GM18511 (cell line): ENCODE data around the gene CHRM4.

Source experiments
- ATAC-seq: cut with Tn5 transposase; IDR thresholded peaks from one replicate; pipeline ENCODE4 v1.9.1; 2021; ENCODE audit warnings: mild to moderate bottlenecking, moderate library complexity; ENCODE audit not compliant: unreplicated experiment

Gene CHRM4

DNA sequence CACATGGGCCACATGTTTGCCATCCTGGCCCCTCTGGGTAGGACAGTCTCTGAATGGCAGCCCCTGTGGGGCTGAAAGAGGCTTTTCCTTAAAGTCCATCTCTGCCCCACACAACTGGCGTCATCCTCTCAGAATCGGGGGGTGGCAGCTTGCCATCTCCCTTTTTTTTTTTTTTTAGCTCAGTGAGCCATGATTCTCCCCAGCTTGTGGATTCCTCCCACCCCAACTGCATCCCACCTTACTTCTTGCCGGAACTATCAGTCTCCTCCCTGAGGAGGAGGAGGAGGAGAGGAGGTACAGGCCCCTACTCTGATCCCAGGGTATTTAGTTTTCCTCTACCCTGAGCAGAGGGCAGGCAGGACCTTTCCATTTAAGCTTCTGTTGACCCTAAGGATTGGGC, 40.9 kb downstream of the CHRM4 start:
- ATAC-seq = no peak

DNA sequence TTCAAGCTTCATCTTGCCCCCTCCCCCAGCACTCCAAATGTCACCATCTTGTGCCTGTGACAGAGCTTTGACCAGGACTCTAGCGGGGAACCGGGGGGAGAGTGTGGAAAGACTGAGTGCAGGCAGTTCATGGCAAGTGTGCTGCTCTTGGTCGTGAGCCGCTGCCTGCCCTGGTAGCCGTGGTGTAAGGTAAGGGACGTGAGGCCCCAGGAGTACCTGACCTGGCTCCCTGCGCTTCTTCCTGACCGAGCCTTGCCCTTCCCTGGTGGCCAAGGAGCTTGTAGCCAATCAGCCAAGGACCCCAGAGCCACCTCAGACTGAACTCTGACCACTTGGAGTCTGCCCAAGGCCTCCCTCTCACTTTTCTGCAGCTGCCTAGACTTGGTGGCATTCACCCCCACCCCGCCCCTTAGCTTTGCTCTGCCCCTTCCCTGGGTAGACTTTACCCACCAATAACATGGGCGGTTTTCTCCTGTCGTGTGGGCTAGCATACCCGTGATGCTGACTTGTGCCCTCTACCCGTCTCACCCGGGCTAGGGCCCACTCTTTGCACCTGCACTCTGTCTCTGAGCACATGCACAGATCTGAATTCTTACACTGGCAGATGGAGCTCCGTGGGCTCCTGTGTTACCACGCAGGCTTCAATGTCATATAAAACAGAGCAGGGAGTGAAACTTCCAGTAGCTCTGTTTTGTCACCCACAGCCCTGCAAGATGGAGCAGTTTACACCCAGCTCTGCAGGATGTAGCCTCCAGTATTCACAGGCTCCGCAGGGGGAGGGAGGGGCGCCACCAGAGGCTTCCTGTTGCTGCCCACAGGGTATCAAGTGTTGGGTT, 42.8 kb downstream of the CHRM4 start:
- ATAC-seq = no peak

DNA sequence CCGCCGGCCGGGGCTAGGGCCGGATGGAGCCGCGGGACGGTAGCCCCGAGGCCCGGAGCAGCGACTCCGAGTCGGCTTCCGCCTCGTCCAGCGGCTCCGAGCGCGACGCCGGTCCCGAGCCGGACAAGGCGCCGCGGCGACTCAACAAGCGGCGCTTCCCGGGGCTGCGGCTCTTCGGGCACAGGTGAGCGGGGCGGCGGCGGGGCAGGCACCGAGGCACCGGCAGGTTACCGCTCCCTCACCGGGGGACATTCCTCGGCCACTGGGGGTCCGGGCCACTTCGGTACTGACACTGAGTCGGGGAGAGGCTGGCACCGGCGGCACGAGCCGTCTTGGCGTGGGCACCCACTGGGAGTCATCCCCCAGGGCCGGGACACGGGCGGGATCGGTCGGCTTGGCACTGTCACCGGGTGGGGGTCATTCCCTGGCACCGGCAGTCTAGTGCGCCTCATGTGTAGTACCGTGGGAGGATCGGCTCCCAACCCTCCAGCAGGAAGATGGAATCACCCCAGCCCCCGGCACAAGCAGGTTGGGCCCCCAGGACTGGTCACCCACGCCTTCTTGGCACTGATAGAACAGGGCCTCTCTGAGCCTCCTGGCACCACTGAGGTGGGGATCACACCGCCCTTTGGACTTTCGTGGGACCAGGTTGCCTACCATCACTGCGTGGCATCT, 43.8 kb downstream of the CHRM4 start:
- peak; percentile 3 for ATAC-seq

DNA sequence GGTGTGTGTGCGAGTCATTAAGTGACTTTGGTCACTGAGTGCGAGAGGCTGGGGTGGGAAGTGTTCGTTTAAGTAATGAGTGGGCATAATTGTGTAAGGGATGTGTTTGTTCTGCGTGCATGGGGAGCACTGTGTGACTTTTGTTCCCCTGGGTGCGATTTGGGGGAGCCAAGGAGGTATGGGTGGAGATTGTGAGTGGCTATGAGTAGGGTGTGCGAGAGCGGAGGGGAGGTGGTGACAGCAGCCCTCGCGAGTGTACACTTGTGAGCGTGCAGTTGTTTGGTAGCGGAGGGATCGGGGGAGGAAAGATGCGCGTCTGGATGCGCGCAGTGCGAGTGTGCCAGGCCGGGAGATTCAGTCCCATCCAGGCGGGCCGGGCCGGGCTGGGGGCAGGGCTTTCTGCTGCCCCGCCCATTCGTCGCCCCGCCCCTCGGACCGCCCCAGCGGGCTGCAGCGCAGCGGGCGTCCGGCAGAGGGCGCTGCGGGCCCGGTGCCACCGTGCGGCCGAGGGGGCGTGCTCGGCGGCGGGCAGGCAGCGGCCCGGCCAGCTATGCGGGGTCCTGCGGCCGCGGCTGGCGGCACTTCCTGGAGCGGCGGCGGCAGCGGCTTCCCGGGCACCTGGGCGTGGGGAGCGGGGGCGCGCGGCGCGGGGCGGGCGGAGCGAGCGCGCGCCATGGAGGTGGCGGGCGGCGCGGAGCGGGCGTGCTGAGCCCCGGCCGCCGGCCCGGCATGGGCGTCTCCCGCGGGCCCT, 44.5 kb downstream of the CHRM4 start, which contains the start of gene DGKZ:
Gene DGKZ, plus strand, starts transcription at position 578 of the 751 bp plus-strand sequence. CDS start 197 bp downstream, outside the sequence.
- peak; percentile 65 for ATAC-seq

DNA sequence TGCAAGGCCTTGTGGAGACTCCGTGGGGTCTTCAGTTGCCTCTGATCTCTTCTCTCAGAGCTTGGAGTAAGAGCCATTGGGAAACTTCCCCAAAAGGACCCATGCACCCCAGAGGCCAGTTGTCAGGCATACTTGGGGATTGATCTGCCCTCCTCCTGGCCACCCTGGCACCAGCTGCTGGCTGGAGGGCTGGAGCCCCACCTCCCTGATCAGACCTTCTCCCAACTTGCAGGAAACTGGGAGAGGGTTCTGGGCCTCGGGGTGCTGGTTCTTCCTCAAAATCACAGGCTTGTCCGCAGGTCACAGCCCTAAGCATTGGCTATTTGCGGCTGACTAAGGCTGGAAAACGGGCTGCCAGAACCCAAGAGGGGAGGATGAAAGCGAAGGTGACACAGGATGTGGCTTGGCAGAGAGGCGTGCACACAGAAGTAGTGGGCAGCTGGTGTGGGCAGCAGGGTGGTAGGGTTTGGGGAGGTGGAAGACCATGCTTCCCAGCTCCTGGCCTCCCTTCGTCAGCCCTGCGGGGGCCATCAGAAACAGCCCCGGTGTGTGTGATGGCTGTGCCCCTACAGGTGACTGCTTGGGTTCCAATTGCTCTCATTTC, 45.6 kb downstream of the CHRM4 start:
- no peak for ATAC-seq

DNA sequence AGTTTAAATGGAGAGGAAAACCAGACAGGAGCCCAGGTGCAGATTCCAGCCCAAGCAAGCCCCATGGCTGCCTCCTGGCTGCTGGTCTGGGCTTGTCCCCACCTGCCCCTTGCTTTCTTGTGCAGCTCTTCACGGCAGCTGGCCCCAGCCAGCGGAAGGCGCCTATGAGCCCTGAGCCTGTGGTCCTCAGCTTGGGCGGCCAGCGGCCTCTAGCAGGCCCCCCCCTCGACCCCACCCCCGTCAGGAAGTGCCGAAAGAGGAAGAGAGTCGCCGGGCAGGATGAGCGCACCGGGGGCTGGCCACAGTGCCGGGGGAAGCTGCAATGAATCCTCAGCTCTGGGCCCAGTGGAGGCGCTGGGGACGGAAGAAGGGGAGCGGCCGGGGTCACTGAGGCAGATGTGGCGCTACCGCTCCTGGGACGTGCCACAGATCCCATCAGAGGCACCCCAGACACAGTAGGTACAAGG, 46.4 kb downstream of the CHRM4 start:
- ATAC-seq = no peak

DNA sequence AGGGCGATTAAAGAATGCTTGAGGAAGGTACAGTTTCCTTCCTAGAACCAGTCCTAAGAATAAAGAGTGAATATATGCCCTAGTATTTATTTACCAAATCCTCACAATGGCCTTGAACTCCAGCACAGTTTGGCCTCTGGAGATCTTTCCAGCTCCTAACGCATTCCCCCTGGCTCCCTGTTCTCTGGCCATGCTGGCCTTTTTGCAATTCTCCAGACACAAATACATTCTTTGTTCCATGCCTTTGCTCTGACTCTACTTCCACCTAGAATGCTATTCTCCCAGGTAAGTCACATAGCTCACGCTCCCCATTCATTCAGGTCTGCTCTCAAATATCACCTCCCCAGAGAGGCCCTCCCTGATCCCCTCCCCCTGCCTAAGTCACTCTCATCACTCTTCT, 48.1 kb downstream of the CHRM4 start:
- ATAC-seq = no peak

DNA sequence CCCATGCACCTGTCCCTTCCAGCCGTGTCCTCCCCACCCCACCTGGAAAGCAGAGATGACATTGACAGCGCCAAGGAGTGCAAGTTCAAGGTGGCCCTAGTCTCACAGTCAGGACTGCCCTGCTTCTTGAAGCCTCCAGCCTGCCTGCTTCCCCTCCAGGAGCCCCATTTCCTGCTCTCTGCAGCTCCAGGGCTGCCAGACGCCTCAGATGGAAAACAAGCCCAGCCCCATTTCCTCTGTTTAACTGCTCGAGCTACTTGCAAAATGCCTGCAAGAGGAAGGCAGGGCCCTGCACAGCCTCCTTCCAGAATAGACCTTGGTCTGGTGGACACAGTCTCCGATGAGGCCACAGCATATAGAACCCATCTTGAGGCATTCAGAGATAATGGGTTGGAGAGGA, 49.3 kb downstream of the CHRM4 start:
- no peak for ATAC-seq

DNA sequence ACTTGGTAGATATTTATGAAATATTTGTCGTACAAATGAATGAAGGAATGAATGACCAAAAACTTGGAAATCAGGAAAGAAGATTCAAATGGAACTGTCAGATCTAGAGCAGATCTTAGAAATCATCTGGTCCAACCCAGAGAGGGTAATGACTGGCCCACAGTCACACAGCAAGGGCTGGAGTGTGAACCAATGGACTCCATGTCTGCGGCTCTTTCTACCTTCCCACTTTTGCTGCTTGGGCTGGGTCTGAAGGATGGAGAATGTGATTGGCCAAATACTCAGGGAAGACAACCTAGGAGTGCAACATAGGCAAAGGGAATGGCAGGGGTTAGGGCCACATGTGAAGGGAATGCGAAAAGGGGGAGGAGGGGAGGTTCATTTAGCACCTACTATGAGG, 50.1 kb downstream of the CHRM4 start:
- ATAC-seq = no peak

DNA sequence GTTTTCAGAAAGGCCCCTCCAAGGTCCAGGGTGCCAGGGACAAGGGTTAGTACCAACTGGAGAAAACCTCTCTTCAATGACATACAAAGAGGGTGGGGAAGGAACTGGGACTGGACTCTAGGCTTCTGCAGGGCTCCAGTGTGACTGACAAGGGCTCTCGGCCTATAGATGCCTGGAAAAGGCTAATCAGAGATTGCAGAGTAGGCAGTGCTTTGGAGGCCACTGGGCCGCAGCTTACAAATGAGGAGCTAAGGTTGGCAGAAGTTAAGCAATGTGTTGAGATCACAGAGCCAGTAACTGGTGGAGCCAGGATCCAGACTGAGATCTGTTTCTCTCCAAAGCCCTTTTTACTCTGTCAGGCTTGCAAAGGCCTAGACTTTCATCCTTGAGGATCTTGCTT, 51.8 kb downstream of the CHRM4 start:
- no peak for ATAC-seq

DNA sequence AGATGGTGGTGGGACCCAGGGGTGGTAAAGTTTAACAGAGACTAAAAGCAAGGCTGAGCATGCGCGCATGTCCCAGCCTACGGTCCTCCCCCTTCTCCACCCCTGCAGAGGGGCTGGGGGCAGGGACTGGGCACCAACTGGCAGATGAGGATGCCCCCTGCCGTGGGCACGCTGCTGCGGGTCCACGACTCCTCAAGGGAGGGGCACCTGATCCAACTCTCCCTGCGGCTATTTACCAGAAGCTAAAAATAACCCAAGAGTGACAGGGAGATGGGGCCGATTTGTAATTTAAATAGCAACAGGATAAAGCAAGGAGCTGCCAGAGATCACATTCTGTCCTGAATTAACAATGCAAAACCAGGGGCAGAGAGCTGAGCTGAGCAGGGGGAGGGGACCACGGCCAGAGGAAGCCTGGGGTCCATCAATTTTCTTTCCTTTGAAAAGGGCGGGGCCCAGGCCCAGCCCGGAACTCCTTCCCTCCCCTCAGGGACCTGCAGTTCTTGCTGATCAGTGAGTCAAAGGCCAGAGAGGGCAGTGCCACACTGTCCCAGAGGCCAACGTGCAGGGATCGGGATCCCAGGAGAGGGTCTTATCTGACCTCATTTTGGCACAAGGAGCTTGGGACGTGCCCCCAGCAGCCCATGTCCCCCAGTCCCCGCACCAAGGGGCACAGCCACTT, 52.4 kb downstream of the CHRM4 start:
- ATAC-seq = no peak

DNA sequence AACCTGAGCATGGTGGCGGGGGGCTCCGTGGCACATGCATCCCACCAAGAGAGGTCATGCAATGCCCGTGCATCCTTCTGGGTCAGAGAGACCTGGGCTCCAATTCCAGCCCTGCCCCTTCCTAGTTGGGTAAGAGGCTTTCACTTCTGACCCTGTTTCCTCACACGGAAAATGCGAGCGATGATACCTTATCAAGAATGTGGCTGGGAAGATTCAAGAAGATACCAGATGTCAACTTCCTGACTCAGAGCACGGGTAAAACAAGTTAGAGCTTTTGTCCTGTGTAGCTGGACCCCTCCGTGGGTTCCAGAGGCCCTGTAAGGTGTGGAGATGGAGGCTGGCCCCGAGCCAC, 53.0 kb downstream of the CHRM4 start:
- ATAC-seq = no peak

DNA sequence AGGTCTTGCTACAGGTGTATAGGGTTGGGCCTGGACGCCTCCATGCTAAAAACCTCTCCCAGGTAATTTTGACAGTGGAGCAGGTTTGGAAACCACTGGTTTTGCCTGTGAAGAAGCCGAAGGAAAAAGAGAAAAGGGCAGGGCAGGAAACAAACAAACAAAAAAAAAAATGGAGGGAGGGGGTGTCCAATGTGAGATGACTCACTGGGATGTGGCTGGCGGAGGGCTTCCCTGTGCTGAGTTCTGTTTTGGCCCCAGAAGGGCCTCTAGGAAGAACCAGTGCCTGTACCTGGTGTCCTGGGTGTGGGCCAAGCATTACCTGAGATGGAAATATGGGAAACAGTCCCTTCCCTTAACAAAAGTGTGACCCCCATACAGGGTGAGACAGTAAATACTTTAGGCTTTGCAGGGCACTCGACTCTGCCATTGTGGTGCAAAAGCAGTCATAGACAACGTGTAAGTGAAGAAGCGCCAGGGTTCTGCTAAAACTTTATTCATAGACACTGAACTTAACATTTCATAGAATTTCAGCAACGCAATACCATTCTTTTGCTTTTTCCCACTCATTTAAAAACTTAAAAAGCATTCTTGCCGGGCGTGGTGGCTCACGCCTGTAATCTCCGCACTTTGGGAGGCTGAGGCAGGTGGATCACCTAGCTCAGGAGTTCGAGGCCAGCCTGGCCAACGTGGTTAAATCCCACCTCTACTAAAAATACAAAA, 53.8 kb downstream of the CHRM4 start:
- no peak for ATAC-seq

DNA sequence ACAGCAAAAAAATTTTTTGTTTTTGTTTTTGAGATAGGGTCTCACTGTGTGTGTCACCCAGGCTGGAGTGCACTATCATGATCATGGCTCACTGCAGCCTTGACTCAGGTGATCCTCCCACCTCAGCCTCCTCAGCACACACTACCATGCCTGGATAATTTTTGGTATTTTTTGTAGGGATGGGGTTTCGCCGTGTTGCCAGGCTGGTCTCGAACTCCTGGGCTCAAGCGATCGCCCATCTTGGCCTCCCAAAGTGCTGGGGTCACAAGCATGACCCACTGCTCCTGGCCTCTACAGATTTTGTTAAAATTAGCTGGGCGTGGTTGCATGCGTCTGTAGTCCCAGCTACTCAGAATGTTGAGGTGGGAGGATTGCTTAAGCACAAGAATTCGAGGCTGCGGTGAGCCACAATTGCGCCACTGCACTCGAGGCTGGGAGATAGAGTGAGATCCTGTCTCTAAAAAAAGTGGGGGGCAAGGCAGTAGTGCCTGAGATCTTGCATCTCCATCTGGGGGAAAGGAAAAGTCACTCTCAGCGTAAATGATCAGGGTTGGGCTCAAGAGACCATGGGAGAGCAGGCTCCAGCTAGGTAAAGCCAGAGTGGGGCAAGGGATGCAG, 54.9 kb downstream of the CHRM4 start:
- ATAC-seq = no peak

DNA sequence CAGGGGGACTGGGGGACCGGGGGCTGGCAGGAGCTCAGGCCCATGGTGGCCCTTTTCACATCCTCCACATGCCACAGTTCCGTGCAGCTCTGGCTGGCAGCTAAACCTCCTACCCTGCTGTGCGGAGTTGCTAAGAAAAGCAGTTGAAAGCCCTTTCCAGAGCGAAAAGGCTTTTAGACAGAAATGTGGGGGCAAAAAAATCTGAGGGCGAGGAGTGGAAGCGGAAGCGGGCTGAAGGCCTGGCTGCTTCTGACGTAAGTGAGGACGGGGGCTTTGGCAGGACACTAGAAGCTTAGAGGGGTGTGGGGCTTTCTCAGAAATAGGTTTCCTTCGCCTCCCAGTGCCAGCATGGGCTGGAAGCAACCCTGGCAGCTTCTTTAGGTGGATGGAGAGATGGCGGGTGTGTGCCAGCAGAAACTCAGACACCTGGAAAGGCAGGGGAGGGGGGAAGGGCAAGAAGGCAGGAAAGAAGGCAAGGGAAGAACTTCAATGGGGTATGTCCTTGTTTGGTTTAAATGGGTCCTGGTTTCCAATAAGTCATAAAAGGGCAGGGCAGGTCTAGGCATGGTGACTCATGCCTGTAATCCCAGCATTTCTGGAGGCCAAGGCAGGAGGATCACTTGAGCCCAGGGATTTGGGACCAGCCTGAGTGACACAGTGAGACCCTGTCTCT, 55.5 kb downstream of the CHRM4 start:
- ATAC-seq = no peak

DNA sequence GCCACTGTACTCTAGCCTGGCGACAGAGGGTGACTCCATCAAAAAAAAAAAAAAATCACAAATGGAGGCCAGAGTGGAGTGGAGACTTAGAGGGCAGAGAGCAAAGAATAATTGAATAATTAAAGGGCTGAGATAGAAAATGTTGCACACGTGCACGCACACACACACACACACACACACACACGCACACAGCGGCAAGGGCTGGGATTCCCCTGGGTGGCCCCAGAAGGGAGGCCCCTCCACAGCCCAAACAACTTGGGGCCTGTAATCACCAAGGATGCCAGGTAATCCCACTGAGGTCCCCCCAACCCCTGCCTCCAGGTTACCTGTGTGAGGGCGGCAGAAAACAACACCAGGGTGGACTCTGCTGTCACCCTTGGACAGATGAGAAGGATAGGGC, 56.3 kb downstream of the CHRM4 start:
- no peak for ATAC-seq

DNA sequence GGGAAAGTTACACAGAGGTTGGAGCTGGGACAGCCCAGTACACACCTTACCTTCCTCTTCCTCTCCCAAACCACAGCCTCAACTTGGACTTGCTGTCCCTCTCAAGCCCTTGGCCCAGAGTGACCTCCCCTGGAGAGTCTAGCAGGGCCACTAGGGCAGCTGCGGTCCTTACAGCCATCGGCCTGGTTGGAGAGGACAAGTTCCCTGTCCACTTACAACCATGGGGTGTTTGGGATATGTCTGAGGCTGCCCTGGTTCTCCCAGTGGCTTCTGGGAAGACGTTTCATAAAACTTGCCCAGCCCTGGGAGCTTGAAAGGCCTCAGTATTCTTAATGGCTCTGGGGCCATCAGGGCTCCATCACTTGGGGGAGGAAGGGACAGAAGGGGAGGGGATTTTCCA, 57.4 kb downstream of the CHRM4 start:
- no peak for ATAC-seq
